Suprapubic skin (tissue), 4 donors: ENCODE data around the gene RAET1G. TPM values are rescaled to one million over a fixed set of nuclear protein-coding genes. Genes with fewer than 3 reads are reported as not detected.
"Not testable (repeated sequence)": the region's sequence is repeated elsewhere in the genome, so short reads cannot be mapped to it uniquely, and the experiment has no call there.

ENCODE experiments used
- DNase-seq, 2 donors: peaks; one replicate each; pipeline ENCODE4 v3.0.0-alpha.2; 2019; ENCODE audit warnings: low spot score in 2 of 2
- H3K27ac ChIP-seq: fragments of 200-600 bp; sonication (generic); one replicate; pipeline ENCODE4 v1.5.1; 2019
- H3K27me3 ChIP-seq: fragments of 200-600 bp; sonication (generic); one replicate; pipeline ENCODE4 v1.5.1; 2019
- H3K36me3 ChIP-seq: fragments of 200-600 bp; sonication (generic); one replicate; pipeline ENCODE4 v1.5.1; 2019
- H3K4me1 ChIP-seq: fragments of 200-600 bp; sonication (generic); one replicate; pipeline ENCODE4 v1.5.1; 2019
- H3K4me3 ChIP-seq: fragments of 200-600 bp; sonication (generic); one replicate; pipeline ENCODE4 v1.5.1; 2019; ENCODE audit warnings: mild to moderate bottlenecking
- H3K9me3 ChIP-seq: fragments of 200-600 bp; sonication (generic); one replicate; pipeline ENCODE4 v1.5.1; 2019
- EP300 ChIP-seq: sonication (generic); formaldehyde crosslinking; IDR thresholded peaks from one replicate; pipeline ENCODE4 v1.6.1; 2017; ENCODE audit warnings: antibody characterized with exemption
- POLR2A ChIP-seq, 2 donors: fragments of 450-650 bp; IDR thresholded peaks; one replicate each; pipeline ENCODE4 v1.6.1; 2017; ENCODE audit warnings: antibody characterized with exemption in 2 of 2, mild to moderate bottlenecking in 2 of 2, moderate library complexity in 2 of 2
- POLR2AphosphoS5 ChIP-seq, 3 donors: sonication (generic); formaldehyde crosslinking; IDR thresholded peaks; one replicate each; pipeline ENCODE4 v1.6.1; 2017; ENCODE audit warnings: antibody characterized with exemption in 3 of 3
- WGBS: methylation state at CpG from one replicate; pipeline ENCODE4 v1.1.5; 2018; 5-methylcytosine and 5-hydroxymethylcytosine counted together
- total RNA-seq, 4 donors: library from RNA; depleted of rRNA; stranded (reverse); fragments of >200 nt; gene quantifications; one replicate each; pipeline ENCODE4 v1.1.0, GENCODE V29; 2016
- TF ChIP-seq, protein P1 (sequence below), 2 donors: fragments of 200-600 bp in 1 of 2; fragments of 450-650 bp in 1 of 2; sonication (generic) in 1 of 2; IDR thresholded peaks; one replicate each; pipeline ENCODE4 v1.5.1; 2016 to 2019; ENCODE audit warnings: antibody characterized with exemption in 2 of 2, mild to moderate bottlenecking in 1 of 2, moderate library complexity in 1 of 2

The RAET1G gene
- total RNA-seq, 4 donors from 2014 or later, result 1.9 to 5.8 (median 4.5) TPM

- WGBS, result 64% methylated on average over 5 of the region's 5 CpGs
- DNase-seq, result peak in 1 of 2 donors; percentile 59
- H3K27me3 ChIP-seq, result peaks cover 93% of the 10 kb centered on the region
- no peak overlapping the region for H3K4me3 ChIP-seq
- H3K27ac ChIP-seq, result no peak overlapping the region
- no peaks in the 10 kb centered on the region for H3K9me3 ChIP-seq
- TF ChIP-seq, protein P1, sequence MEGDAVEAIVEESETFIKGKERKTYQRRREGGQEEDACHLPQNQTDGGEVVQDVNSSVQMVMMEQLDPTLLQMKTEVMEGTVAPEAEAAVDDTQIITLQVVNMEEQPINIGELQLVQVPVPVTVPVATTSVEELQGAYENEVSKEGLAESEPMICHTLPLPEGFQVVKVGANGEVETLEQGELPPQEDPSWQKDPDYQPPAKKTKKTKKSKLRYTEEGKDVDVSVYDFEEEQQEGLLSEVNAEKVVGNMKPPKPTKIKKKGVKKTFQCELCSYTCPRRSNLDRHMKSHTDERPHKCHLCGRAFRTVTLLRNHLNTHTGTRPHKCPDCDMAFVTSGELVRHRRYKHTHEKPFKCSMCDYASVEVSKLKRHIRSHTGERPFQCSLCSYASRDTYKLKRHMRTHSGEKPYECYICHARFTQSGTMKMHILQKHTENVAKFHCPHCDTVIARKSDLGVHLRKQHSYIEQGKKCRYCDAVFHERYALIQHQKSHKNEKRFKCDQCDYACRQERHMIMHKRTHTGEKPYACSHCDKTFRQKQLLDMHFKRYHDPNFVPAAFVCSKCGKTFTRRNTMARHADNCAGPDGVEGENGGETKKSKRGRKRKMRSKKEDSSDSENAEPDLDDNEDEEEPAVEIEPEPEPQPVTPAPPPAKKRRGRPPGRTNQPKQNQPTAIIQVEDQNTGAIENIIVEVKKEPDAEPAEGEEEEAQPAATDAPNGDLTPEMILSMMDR (IDR thresholded peaks at IDR 0.05), result no peak
- TF ChIP-seq EP300, result no peak
- no peak for TF ChIP-seq POLR2AphosphoS5 (IDR thresholded peaks at IDR 0.05)
- no peak for TF ChIP-seq POLR2A (IDR thresholded peaks at IDR 0.05)
- H3K4me1 ChIP-seq, result peaks cover under 1% of the 10 kb centered on the region
- H3K36me3 ChIP-seq, result no peaks in the 10 kb centered on the region
Observed at GRCh38 chr6:149933036-149933435, 10.1 kb upstream of the RAET1G start.

GRCh38 chr6:149931501-149931900 is 8.6 kb upstream of the RAET1G start:
- Histone ChIP-seq H3K4me1 (peaks cover 1% of the 10 kb centered on the region), H3K4me3 (no peak overlapping the region), H3K27me3 (peaks cover 81% of the 10 kb centered on the region), H3K36me3 (no peaks in the 10 kb centered on the region), H3K9me3 (no peaks in the 10 kb centered on the region), H3K27ac (no peak overlapping the region)
- 80% methylated on average over 6 of the region's 6 CpGs for WGBS
- TF ChIP-seq POLR2A (IDR thresholded peaks at IDR 0.05) (no peak), POLR2AphosphoS5 (IDR thresholded peaks at IDR 0.05) (no peak), EP300 (no peak)
- TF ChIP-seq, protein P1 (IDR thresholded peaks at IDR 0.05), result no peak
- peak in 1 of 2 donors; percentile 52 for DNase-seq

DNA sequence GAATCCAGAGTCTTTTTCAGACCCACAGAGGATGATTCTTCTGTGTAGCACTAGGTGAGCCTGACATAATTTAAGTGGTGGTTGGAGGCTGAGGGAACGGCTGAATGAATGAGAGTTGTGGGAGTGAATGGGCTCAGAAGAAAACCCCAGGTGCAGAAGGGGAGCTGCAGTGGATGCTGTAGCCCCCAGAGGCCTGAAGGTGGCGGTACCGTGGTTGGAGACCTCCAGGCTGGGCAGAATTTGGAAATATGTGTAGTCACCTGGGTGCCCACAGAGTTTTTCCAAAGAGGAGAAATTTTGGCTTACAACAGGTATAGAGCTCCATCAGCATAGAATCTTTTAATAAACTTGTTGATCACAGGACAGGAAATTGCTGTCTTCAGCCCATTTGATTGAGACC is 6.5 kb upstream of the RAET1G start:
- WGBS, result 20% methylated on average over 3 of the region's 3 CpGs

DNA sequence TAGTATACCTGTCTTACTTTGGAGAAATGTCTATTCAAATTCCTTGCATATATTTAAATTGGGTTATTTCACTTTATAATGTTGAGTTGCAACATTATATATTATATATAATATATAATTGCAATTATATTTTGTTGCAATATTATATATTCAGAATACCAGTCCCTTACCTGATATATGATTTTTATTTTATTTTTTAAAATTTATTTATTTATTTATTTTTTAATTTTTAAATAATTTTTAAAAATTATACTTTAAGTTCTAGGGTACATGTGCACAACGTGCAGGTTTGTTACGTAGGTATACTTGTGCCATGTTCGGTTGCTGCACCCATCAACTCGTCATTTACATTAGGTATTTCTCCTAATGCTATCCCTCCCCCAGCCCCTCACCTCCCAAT is 4.1 kb upstream of the RAET1G start:
- not testable (repeated sequence) for H3K4me3 ChIP-seq

More for the DNA sequence above, 6.5 kb upstream of the RAET1G start:
- H3K4me3 ChIP-seq, result no peak overlapping the region
- DNase-seq, result peak in 1 of 2 donors; percentile 49
- no peak overlapping the region for H3K27ac ChIP-seq
- peaks cover 18% of the 10 kb centered on the region for H3K4me1 ChIP-seq
- TF ChIP-seq EP300, result no peak
- TF ChIP-seq, protein P1 (IDR thresholded peaks at IDR 0.05), result peak in 1 of 2 donors; percentile 18
- no peaks in the 10 kb centered on the region for H3K36me3 ChIP-seq
- peaks cover 61% of the 10 kb centered on the region for H3K27me3 ChIP-seq
- H3K9me3 ChIP-seq, result no peaks in the 10 kb centered on the region

GRCh38 chr6:149925974-149926777 is 3.3 kb upstream of the RAET1G start:
- H3K9me3 ChIP-seq, result no peaks in the 10 kb centered on the region
- peaks cover 29% of the 10 kb centered on the region for H3K4me1 ChIP-seq
- H3K4me3 ChIP-seq, result peak overlapping the region; percentile 56
- no peaks in the 10 kb centered on the region for H3K36me3 ChIP-seq
- DNase-seq, result peak; percentile 94 to 95
- 4% methylated on average over 24 of the region's 31 CpGs for WGBS
- peaks cover 31% of the 10 kb centered on the region for H3K27me3 ChIP-seq
- no peak overlapping the region for H3K27ac ChIP-seq
- TF ChIP-seq, protein P1 (IDR thresholded peaks at IDR 0.05), result peak; percentile 85 to 96
- TF ChIP-seq POLR2AphosphoS5 (IDR thresholded peaks at IDR 0.05) (no peak), EP300 (no peak), POLR2A (IDR thresholded peaks at IDR 0.05) (no peak)

More for the DNA sequence above, 4.1 kb upstream of the RAET1G start:
- not testable (repeated sequence) for H3K27ac ChIP-seq, H3K9me3 ChIP-seq, DNase-seq, H3K36me3 ChIP-seq
- WGBS, result 85% methylated on average over 4 of the region's 4 CpGs
- peaks cover 39% of the 10 kb centered on the region for H3K27me3 ChIP-seq
- H3K4me1 ChIP-seq, result peaks cover 29% of the 10 kb centered on the region
